Measurements from ENCODE around the gene ITIH4. TPM values are rescaled to one million over a fixed set of nuclear protein-coding genes. Genes with fewer than 3 reads are reported as not detected.

ITIH4 gene
- total RNA-seq, 1 experiment from 2014 or later: not detected

Small RNA genes lying within 50 kb of the gene (small RNA-seq; reads per million reads assigned to genes)
- gene MIR8064 (0 reads per million in 2 experiments), gene MUSTN1 (0 reads per million in 2 experiments)

Other genes with a start within 250 kb of the ITIH4 start
- gene PBRM1, start 144.8 kb downstream of the ITIH4 start, total RNA-seq (2014; rRNA removed; shearing (Covaris generic)): 41.7 and 43.6 TPM in 2 replicates
- gene GNL3, start 144.6 kb downstream of the ITIH4 start, total RNA-seq (2014; rRNA removed; shearing (Covaris generic)): 199 TPM in 2 replicates
- gene GLT8D1, start 124.9 kb downstream of the ITIH4 start, total RNA-seq (2014; rRNA removed; shearing (Covaris generic)): 81.1 and 82.0 TPM in 2 replicates
- 443 and 451 TPM in 2 replicates for gene SPCS1, start 124.6 kb downstream of the ITIH4 start, total RNA-seq (2014; rRNA removed; shearing (Covaris generic))
- 28.7 and 32.7 TPM in 2 replicates for gene NEK4, start 59.7 kb downstream of the ITIH4 start, total RNA-seq (2014; rRNA removed; shearing (Covaris generic))
- not detected in 2 replicates for gene ITIH1, start 53.1 kb downstream of the ITIH4 start, total RNA-seq (2014; rRNA removed; shearing (Covaris generic))
- gene ITIH3, start 35.9 kb downstream of the ITIH4 start, total RNA-seq (2014; rRNA removed; shearing (Covaris generic)): 0.26 TPM in 1 of 2 replicates, not detected in the other
- gene MUSTN1, start 4.3 kb upstream of the ITIH4 start, total RNA-seq (2014; rRNA removed; shearing (Covaris generic)): 0.43 TPM in 1 of 2 replicates, not detected in the other
- gene STIMATE, start 66.9 kb upstream of the ITIH4 start, total RNA-seq (2014; rRNA removed; shearing (Covaris generic)): 17.2 and 18.0 TPM in 2 replicates
- 16.4 and 19.4 TPM in 2 replicates for gene SFMBT1, start 215.4 kb upstream of the ITIH4 start, total RNA-seq (2014; rRNA removed; shearing (Covaris generic))

Measured in SK-MEL-5 (cell line).